H1 (cell line): ENCODE data around the gene NFKBIE. TPM values are rescaled to one million over a fixed set of nuclear protein-coding genes. Genes with fewer than 3 reads are reported as not detected.

Source experiments
- CTCF ChIA-PET: fragments of 300-600 bp; sonication (Branson Sonifier 250); formaldehyde crosslinking; loops from one replicate; lab custom pipeline; 2021; ENCODE audit not compliant: partially characterized antibody; lab: Charles Lee
- POLR2A ChIA-PET: fragments of 300-600 bp; sonication (Branson Sonifier 250); formaldehyde crosslinking; loops from one replicate; lab custom pipeline; 2021; ENCODE audit warnings: inconsistent platforms; ENCODE audit not compliant: partially characterized antibody; lab: Charles Lee
- DNase-seq, 2 experiments: peaks; one replicate each; pipeline versions ENCODE4 v3.0.0 to v3.0.0-alpha.2; 2010 to 2022; ENCODE audit warnings: low spot score in 2 of 2, low read depth in 1 of 2, mixed read lengths in 1 of 2
- FAIRE-seq: peaks from 2 replicates; lab custom pipeline; 2011; peaks lifted over from hg19 to GRCh38; lab: Jason Lieb, UNC
- H2AFZ ChIP-seq: 2 replicates; pipeline ENCODE4 v1.8.1; 2012; ENCODE audit warnings: low read length, inconsistent platforms
- H2AK5ac ChIP-seq: 2 replicates; pipeline ENCODE4 v1.6.1; 2013; ENCODE audit warnings: low read depth, low read length
- H2BK120ac ChIP-seq: replicated peaks from 2 replicates; pipeline ENCODE3; 2013; ENCODE audit warnings: low read depth, low read length, inconsistent platforms
- H2BK12ac ChIP-seq: 2 replicates; pipeline ENCODE4 v1.6.1; 2013; ENCODE audit warnings: low read depth, low read length
- H2BK15ac ChIP-seq: 2 replicates; pipeline ENCODE4 v1.6.1; 2013; ENCODE audit warnings: low read length
- H2BK20ac ChIP-seq: 2 replicates; pipeline ENCODE4 v1.6.1; 2013; ENCODE audit warnings: low read length
- H2BK5ac ChIP-seq: 2 replicates; pipeline ENCODE4 v1.6.1; 2013; ENCODE audit warnings: low read depth, low read length
- H3K14ac ChIP-seq: 2 replicates; pipeline ENCODE4 v1.6.1; 2013; ENCODE audit warnings: inconsistent platforms; ENCODE audit not compliant: insufficient read length
- H3K18ac ChIP-seq: 2 replicates; pipeline ENCODE4 v1.6.1; 2013; ENCODE audit warnings: low read length; ENCODE audit errors: extremely low read depth
- H3K23ac ChIP-seq: 2 replicates; pipeline ENCODE4 v1.6.1; 2013; ENCODE audit warnings: inconsistent platforms; ENCODE audit not compliant: insufficient read length
- H3K23me2 ChIP-seq: 2 replicates; pipeline ENCODE4 v1.6.1; 2013; ENCODE audit warnings: low read depth, low read length
- H3K27ac ChIP-seq: 2 replicates; pipeline ENCODE4 v1.6.1; 2011; ENCODE audit warnings: low read depth, low read length, inconsistent platforms
- H3K27me3 ChIP-seq, 4 experiments: replicated peaks in 1 of 4; 1 replicate in 1 of 4; 2 replicates in 3 of 4; pipeline versions ENCODE4 v1.6.1 to v1.8.1; 2011 to 2013; ENCODE audit warnings: low read length in 3 of 4, mild to moderate bottlenecking in 3 of 4, inconsistent platforms in 2 of 4, mixed read lengths in 2 of 4, moderate library complexity in 1 of 4; ENCODE audit not compliant: control insufficient read depth in 3 of 4, insufficient read depth in 3 of 4; ENCODE audit errors: extremely low read depth in 1 of 4
- H3K36me3 ChIP-seq, 4 experiments: 2 replicates each; pipeline versions ENCODE4 v1.6.1 to v1.8.1; 2011 to 2013; ENCODE audit warnings: mild to moderate bottlenecking in 4 of 4, low read length in 3 of 4, moderate library complexity in 2 of 4, control low read depth in 1 of 4, inconsistent platforms in 1 of 4; ENCODE audit not compliant: insufficient read depth in 4 of 4, control insufficient read depth in 2 of 4
- H3K4ac ChIP-seq: replicated peaks from 2 replicates; pipeline ENCODE3; 2013; ENCODE audit warnings: low read length, low read depth, mixed read lengths, inconsistent platforms; ENCODE audit not compliant: insufficient read length
- H3K4me1 ChIP-seq, 4 experiments: replicated peaks in 1 of 4; 1 replicate in 1 of 4; 2 replicates in 3 of 4; pipeline versions ENCODE4 v1.6.1 to v1.8.1; 2011 to 2013; ENCODE audit warnings: low read length in 3 of 4, inconsistent platforms in 2 of 4, mixed read lengths in 1 of 4; ENCODE audit not compliant: insufficient read depth in 4 of 4, control insufficient read depth in 3 of 4
- H3K4me2 ChIP-seq, 2 experiments: 2 replicates each; pipeline versions ENCODE4 v1.6.1 to v1.8.1; 2011 to 2013; ENCODE audit warnings: low read depth in 2 of 2, low read length in 2 of 2, control low read depth in 1 of 2, inconsistent platforms in 1 of 2, mild to moderate bottlenecking in 1 of 2; ENCODE audit not compliant: insufficient read depth in 1 of 2
- H3K4me3 ChIP-seq, 4 experiments: fragments of 200-600, 300-600 bp in 1 of 4; sonication (generic), shearing (Covaris generic), sonication (Bioruptor Twin) in 1 of 4; 2 replicates each; pipeline versions ENCODE4 v1.5.1 to v1.8.1; 2011 to 2016; ENCODE audit warnings: low read length in 4 of 4, low read depth in 3 of 4, control low read depth in 2 of 4, inconsistent platforms in 2 of 4, mild to moderate bottlenecking in 2 of 4, mixed read lengths in 1 of 4, moderate library complexity in 1 of 4; ENCODE audit not compliant: insufficient read depth in 2 of 4; ENCODE audit errors: extremely low read depth in 1 of 4
- H3K56ac ChIP-seq: replicated peaks from 2 replicates; pipeline ENCODE3; 2013; ENCODE audit warnings: low read depth, mild to moderate bottlenecking, mixed read lengths, low read length, inconsistent platforms; ENCODE audit not compliant: insufficient read length
- H3K79me1 ChIP-seq: 2 replicates; pipeline ENCODE4 v1.6.1; 2013; ENCODE audit warnings: low read depth, low read length, control low read depth
- H3K79me2 ChIP-seq, 2 experiments: 2 replicates each; pipeline versions ENCODE4 v1.6.1 to v1.8.1; 2012 to 2013; ENCODE audit warnings: low read length in 2 of 2, mild to moderate bottlenecking in 2 of 2, inconsistent platforms in 1 of 2; ENCODE audit not compliant: insufficient read depth in 2 of 2, control insufficient read depth in 1 of 2
- H3K9ac ChIP-seq, 4 experiments: replicated peaks in 1 of 4; 1 replicate in 1 of 4; 2 replicates in 3 of 4; pipeline versions ENCODE4 v1.6.1 to v1.8.1; 2011 to 2013; ENCODE audit warnings: low read depth in 3 of 4, low read length in 3 of 4, control low read depth in 2 of 4, mild to moderate bottlenecking in 2 of 4, moderate library complexity in 2 of 4, inconsistent platforms in 1 of 4; ENCODE audit errors: extremely low read depth in 1 of 4
- H3K9me3 ChIP-seq, 2 experiments: 2 replicates each; pipeline versions ENCODE4 v1.6.1 to v1.8.1; 2012 to 2013; ENCODE audit warnings: mild to moderate bottlenecking in 2 of 2, moderate library complexity in 2 of 2, control low read depth in 1 of 2, inconsistent platforms in 1 of 2, low read depth in 1 of 2, low read length in 1 of 2, mixed read lengths in 1 of 2; ENCODE audit not compliant: insufficient read depth in 2 of 2
- H4K20me1 ChIP-seq, 2 experiments: replicated peaks in 1 of 2; 2 replicates each; pipeline versions ENCODE3 to v1.8.1; 2011 to 2013; ENCODE audit warnings: inconsistent platforms in 2 of 2, low read length in 2 of 2, mild to moderate bottlenecking in 1 of 2; ENCODE audit not compliant: insufficient read depth in 2 of 2, control insufficient read depth in 1 of 2
- H4K5ac ChIP-seq: 2 replicates; pipeline ENCODE4 v1.6.1; 2013; ENCODE audit warnings: low read length, low read depth, mixed read lengths, inconsistent platforms; ENCODE audit not compliant: insufficient read length
- H4K8ac ChIP-seq: 2 replicates; pipeline ENCODE4 v1.8.0; 2013; ENCODE audit warnings: mild to moderate bottlenecking, moderate library complexity, low read length, inconsistent platforms; ENCODE audit not compliant: insufficient read depth; ENCODE audit errors: extremely low read depth
- H4K91ac ChIP-seq: replicated peaks from 2 replicates; pipeline ENCODE3; 2013; ENCODE audit warnings: low read length, mixed read lengths, inconsistent platforms; ENCODE audit not compliant: insufficient read length
- EZH2 ChIP-seq: fragments of 200-600 bp; sonication (generic); IDR thresholded peaks from 2 replicates; pipeline ENCODE4 v1.7.1; 2012; ENCODE audit warnings: low read depth, mild to moderate bottlenecking, moderate library complexity, low read length, inconsistent platforms; ENCODE audit not compliant: severe bottlenecking
- RAD21 ChIP-seq, 2 experiments: IDR thresholded peaks in 1 of 2; conservative IDR thresholded peaks in 1 of 2; 2 replicates each; pipeline ENCODE4 v1.6.1; 2011; ENCODE audit warnings: low read depth in 2 of 2, low read length in 2 of 2, improper control_type of control experiment in 1 of 2, inconsistent platforms in 1 of 2, mild to moderate bottlenecking in 1 of 2, moderate library complexity in 1 of 2
- WGBS, 2 experiments: shearing (Covaris generic) in 1 of 2; methylation state at CpG; one replicate each; pipeline versions ENCODE4 v1.1.6 to v1.1.7; 2013 to 2015; ENCODE audit warnings: low lambda C conversion rate in 2 of 2, mixed read lengths in 2 of 2, inconsistent platforms in 1 of 2, low coverage in 1 of 2, missing lambda C conversion rate in 1 of 2; ENCODE audit not compliant: insufficient replicate concordance in 2 of 2, insufficient coverage in 1 of 2, insufficient read length in 1 of 2; ENCODE audit errors: extremely low coverage in 1 of 2, missing lambda C conversion rate in 1 of 2; 5-methylcytosine and 5-hydroxymethylcytosine counted together
- polyA plus RNA-seq, 7 experiments: library from polyadenylated mRNA; depleted of rRNA in 3 of 7; stranded (reverse) in 5 of 7; unstranded in 2 of 7; fragments of >200 nt in 5 of 7; fragments of 200-250 nt in 2 of 7; gene quantifications; 1 replicate in 5 of 7; 2 replicates in 1 of 7; 4 replicates in 1 of 7; pipeline versions ENCODE4 v1.2.1 to v1.2.3, GENCODE V29; 2011 to 2013; ENCODE audit warnings: missing spikeins in 2 of 7, mixed read lengths in 2 of 7
- total RNA-seq: library from RNA; stranded (reverse); fragmentation: NEBNext Ultra II Directional; extraction: Animal tissue kit (Norgen Biotek cat#: 25700); gene quantifications from 2 replicates; pipeline ENCODE4 v1.2.1, GENCODE V29; 2021
- TF ChIP-seq, protein P1 (sequence below), 3 experiments: IDR thresholded peaks; 1 replicate in 2 of 3; 2 replicates in 1 of 3; pipeline versions ENCODE4 v1.5.1 to v1.6.1; 2011; ENCODE audit warnings: low read length in 3 of 3, mild to moderate bottlenecking in 3 of 3, inconsistent platforms in 2 of 3, low read depth in 1 of 3, moderate library complexity in 1 of 3; ENCODE audit not compliant: insufficient read depth in 1 of 3; ENCODE audit errors: control extremely low read depth in 1 of 3

NFKBIE gene
- total and polyA plus RNA-seq, 2 of the 8 experiments (the other 6 are each of a cell fraction or from before 2014, with no cell fraction given) = 13.5 to 19.2 TPM

DNA sequence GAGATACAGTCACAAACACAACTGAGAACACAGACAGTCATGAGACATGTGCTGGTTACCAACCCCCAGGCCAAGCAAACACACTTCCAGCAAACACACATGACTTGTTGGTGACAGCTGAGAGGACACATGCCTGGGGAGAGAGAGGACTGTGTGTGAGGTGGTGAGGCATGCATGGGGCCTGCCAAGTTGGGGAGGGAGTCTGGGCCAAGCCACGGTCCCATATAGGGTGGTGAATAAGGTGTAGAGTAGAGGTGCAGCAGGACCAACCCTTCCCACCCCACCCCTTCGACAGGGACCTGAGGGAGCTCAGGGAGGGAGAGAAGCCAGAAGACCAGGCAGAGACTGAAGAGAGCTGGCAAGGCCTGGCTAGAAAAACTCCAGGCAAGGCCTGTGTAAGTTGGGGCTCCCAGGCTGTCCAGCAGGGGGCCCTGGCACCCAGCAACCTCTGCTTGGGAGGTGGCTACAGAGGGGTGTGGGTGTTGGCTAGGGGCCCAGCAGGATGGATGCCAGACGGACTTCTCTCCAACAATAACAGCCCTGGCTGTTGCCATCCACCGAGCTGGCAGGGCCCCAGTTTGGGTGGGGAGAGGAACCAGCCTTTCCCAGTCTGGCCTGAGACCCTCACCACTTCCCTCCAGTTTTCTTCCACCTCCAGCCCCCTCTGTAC lies 43.9 kb downstream of the NFKBIE start:
- Histone ChIP-seq H3K4me1 (peaks cover 33 to 61% (median 45%) of the 10 kb centered on the region in 4 experiments), H3K23ac (no peak overlapping the region), H2BK120ac (peak overlapping the region; percentile 67), H4K91ac (peak overlapping the region; percentile 87), H3K36me3 (no peaks in the 10 kb centered on the region), H3K18ac (peak overlapping the region; percentile 72; the same call in 1 of the 2 replicates), H2BK15ac (peak overlapping the region; percentile 46; the same call in 1 of the 2 replicates), H3K27ac (no peak overlapping the region), H3K79me2 (peaks cover 10 to 25% of the 10 kb centered on the region in 2 experiments; a peak in 3 of 4 replicates), H3K14ac (no peak overlapping the region), H3K4me2 (peak overlapping the region in 1 of 2 experiments; percentile 95; a peak in 2 of 4 replicates), H3K27me3 (no peaks in the 10 kb centered on the region), H2BK20ac (peak overlapping the region; percentile 68; the same call in 1 of the 2 replicates), H2AK5ac (peak overlapping the region; percentile 93), H3K9me3 (no peaks in the 10 kb centered on the region), H2BK5ac (peak overlapping the region; percentile 76; the same call in 1 of the 2 replicates), H3K9ac (no peak overlapping the region), H4K5ac (peak overlapping the region; percentile 39), H2BK12ac (peak overlapping the region; percentile 98; the same call in 1 of the 2 replicates), H4K20me1 (peaks cover 15 to 17% of the 10 kb centered on the region in 2 experiments), H3K56ac (no peak overlapping the region), H4K8ac (no peak overlapping the region), H3K79me1 (peaks cover 4% of the 10 kb centered on the region), H2AFZ (no peak overlapping the region), H3K4ac (peak overlapping the region; percentile 28), H3K23me2 (peaks cover 16% of the 10 kb centered on the region), H3K4me3 (no peak overlapping the region; a peak in 1 of 8 replicates)
- peak in 1 of 2 experiments; percentile 74 for DNase-seq
- POLR2A ChIA-PET = interaction anchor here (0.7 to 21.0 kb wide), 9 partner anchors 9 to 45 kb away, joined by 3 to 477 read pairs (median 3); partner anchors contain the start of gene HSP90AB1
- FAIRE-seq = no peak
- WGBS, 2 experiments = 52% methylated on average over 4 of the region's 4 CpGs; no CpG with 5 or more reads in 1 of the 2 experiments
- TF ChIP-seq RAD21 (IDR thresholded peaks at IDR 0.05 in 1 of 2, conservative IDR thresholded peaks at IDR 0.05 in 1 of 2; ENCODE audit: low read depth in 2 of 2, low read length in 2 of 2) (peak; percentile 28 to 60), EZH2 (no peak)
- TF ChIP-seq, protein P1, sequence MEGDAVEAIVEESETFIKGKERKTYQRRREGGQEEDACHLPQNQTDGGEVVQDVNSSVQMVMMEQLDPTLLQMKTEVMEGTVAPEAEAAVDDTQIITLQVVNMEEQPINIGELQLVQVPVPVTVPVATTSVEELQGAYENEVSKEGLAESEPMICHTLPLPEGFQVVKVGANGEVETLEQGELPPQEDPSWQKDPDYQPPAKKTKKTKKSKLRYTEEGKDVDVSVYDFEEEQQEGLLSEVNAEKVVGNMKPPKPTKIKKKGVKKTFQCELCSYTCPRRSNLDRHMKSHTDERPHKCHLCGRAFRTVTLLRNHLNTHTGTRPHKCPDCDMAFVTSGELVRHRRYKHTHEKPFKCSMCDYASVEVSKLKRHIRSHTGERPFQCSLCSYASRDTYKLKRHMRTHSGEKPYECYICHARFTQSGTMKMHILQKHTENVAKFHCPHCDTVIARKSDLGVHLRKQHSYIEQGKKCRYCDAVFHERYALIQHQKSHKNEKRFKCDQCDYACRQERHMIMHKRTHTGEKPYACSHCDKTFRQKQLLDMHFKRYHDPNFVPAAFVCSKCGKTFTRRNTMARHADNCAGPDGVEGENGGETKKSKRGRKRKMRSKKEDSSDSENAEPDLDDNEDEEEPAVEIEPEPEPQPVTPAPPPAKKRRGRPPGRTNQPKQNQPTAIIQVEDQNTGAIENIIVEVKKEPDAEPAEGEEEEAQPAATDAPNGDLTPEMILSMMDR (IDR thresholded peaks at IDR 0.05; ENCODE audit: control extremely low read depth in 1 of 3, insufficient read depth in 1 of 3, low read depth in 1 of 3, low read length in 3 of 3) = peak in 2 of 3 experiments; percentile 67 to 71; a peak in 3 of 4 replicates
- CTCF ChIA-PET = interaction anchor here (0.8 to 19.4 kb wide), 11 partner anchors 9 to 67 kb away, joined by 3 to 287 read pairs (median 4); no protein-coding TSS in a partner anchor
